GM21526 (cell line): ENCODE data around the gene CARD14.

Experiments
- ATAC-seq: cut with Tn5 transposase; IDR thresholded peaks from one replicate; pipeline ENCODE4 v1.9.1; 2021; ENCODE audit warnings: moderate library complexity; ENCODE audit not compliant: unreplicated experiment, low FRiP score

CARD14 gene

GRCh38 chr17:80169784-80170500 is at the start of gene CARD14:
CARD14 (plus strand) TSS chr17:80170030; CDS start chr17:80181439, 11,409 bp downstream.
- ATAC-seq, result no peak

GRCh38 chr17:80122026-80122575 is 47.7 kb upstream of the CARD14 start:
- no peak for ATAC-seq

- no peak for ATAC-seq
Measured at GRCh38 chr17:80122926-80123505, 46.8 kb upstream of the CARD14 start.

GRCh38 chr17:80123791-80124190 is 46.0 kb upstream of the CARD14 start:
- ATAC-seq, result no peak

DNA sequence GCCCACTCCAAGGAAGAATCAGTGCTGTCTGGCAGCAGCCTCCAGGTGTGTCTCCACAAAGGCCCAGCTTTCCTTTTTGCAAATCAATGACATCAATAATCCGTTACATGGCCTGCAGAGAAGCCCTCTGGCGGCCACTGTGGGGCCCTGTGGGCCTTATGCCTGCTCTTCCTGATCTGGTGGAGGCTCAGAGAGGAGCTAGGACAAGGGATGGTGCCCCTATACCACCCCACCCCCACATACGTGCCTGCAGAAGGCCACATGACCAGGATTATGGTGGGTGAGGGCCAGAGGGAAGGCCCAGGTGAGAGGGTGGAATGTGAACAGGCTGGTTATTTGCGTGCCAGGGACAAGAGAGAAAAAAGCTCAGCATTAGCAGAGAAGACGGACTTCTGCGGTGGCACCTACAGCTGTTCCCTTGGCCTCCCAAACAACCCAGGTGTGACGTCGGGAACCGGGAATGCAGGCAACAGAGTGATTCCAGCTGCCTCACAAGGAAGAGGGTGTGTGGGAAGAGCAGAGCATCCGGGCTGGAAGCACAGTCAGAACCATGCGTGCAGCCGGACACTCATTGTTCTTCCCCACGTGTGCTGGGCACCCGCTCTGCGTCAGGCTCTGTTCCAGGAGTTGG is 45.4 kb upstream of the CARD14 start:
- ATAC-seq, result no peak

DNA sequence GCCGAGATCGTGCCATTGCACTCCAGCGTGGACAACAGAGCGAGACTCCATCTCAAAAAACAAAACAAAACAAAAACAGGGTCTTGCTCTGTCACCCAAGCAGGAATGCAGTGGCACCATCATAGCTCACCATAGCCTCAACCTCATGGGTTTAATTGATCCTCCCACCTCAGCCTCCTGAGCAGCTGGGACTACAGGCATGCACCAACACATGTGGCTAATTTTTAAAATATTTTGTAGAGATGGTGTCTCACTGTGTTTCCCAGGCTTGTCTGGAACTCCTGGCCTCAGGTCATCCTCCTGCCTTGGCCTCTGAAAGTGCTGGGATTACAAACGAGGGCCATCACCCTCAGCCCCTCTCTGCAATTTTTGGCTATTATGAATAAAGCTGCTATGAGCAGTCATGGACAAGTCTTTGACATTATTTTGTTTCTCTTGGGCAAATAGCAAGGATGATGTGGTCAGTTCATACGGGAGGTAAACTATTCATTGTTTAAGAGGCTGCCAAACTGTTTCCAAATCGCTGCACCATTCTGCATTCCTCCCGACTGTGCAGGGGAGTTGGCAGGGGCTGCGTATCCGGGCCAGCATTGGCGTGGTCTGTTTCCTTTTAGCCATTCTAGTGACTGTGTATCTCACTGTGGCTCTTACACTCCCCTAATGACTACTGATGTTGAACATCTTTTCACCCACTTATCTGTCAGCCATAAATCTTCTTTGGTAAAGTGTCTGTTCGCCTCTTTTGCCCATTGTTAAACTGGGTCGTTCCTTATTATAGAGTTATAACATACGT is 44.0 kb upstream of the CARD14 start:
- ATAC-seq, result no peak

DNA sequence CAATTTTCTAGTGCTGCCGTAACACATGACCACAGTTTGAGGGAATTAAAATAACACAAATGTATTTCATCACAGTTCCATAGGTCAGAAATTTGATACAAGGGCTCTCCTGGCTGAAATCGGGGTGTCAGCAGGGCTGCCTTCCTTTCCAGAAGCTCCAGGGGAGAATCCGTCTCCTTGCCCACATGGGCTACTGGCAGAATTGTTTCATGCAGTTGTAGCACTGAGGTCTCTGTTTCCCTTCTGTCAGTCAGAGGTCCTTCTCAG is 43.4 kb upstream of the CARD14 start:
- ATAC-seq, result no peak

DNA sequence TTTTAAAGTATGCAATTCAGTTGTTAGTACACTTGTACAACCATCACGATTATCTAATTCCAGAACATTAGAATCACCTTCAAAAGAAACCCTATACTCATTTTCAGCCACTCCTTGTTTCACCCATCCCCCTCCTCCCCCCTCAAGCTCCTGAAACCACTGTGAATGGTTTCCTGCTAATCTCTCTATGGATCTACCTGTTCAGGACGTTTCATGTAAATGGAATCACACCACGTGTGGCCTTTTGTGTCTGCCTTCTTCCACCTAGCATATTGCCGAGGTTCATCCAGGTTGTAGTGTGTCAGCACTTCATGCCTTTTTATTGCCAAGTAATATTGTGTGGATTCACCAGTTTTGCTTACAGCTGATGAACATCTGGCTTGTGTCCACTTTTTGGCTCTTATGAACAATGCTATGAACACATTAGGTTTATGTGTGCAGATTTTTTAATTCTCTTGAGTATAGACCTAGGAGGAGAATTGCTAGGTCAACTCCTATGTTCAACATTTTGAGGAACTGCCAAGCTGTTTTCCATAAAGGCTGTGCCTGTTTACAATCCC is 40.7 kb upstream of the CARD14 start:
- no peak for ATAC-seq

- ATAC-seq, result no peak
Measured at GRCh38 chr17:80130992-80131391, 38.8 kb upstream of the CARD14 start.

- no peak for ATAC-seq
Measured at GRCh38 chr17:80132906-80133625, 36.8 kb upstream of the CARD14 start.

DNA sequence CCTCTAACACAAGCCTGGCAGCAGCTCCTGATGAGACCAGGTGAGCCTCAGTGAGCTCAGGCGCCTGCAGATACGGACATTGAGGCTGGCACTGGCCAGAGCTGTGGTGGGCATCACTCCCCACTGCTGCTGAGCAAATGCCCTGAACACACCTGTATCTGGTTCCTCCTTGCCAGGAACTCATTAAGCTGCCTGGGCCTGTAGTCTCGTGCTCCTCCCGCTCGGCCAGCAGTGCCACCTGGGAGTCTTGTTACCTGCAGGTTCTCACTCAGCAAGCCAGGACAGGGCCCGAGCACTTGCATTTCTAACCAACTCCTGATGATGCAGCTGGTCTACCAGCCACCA is 36.2 kb upstream of the CARD14 start:
- ATAC-seq, result no peak

DNA sequence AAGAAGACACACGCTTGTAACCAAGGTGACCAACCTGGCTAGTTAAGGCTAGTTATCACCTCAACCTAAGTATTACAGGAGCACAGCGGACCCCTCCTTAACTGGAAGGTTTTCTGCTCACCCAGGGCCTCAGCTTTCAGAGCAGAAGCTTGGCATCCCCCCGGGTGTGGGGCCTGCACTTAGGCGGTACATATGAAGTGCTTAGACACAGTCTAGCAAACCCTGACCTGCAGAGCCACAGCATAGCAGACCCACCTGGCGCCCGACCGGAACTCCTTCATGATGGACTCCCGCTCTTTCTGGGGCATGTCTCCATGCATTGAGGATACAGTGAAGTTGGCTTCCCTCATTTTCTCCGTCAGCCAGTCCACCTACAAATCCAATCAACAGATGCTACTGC is 32.7 kb upstream of the CARD14 start:
- ATAC-seq, result no peak

DNA sequence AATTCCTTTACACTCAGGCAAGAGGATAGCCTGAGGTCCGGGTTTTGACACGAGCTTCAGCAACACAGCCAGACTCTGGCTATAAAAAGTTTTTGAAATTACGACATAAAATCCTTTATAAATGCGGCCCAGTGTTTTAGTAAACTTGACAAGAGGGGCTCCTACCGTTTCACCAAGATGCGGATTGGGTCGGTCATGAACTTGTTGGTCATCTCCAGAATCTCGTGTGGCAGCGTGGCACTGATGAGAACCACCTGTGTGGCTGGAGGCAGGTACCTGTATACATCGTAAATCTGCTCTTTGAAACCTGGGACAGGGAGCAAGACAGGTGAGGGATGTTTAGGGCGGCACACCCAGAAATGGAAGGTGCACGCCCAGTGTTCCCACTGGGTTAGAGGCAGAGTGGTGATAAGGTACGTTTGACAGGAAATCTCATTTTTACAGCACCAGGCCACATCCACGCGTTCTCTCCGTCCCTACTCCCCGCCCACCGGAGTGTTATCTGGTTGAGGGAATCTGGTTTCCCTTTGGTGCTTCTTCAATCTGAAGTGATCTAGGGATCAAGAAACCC is 30.9 kb upstream of the CARD14 start:
- no peak for ATAC-seq

DNA sequence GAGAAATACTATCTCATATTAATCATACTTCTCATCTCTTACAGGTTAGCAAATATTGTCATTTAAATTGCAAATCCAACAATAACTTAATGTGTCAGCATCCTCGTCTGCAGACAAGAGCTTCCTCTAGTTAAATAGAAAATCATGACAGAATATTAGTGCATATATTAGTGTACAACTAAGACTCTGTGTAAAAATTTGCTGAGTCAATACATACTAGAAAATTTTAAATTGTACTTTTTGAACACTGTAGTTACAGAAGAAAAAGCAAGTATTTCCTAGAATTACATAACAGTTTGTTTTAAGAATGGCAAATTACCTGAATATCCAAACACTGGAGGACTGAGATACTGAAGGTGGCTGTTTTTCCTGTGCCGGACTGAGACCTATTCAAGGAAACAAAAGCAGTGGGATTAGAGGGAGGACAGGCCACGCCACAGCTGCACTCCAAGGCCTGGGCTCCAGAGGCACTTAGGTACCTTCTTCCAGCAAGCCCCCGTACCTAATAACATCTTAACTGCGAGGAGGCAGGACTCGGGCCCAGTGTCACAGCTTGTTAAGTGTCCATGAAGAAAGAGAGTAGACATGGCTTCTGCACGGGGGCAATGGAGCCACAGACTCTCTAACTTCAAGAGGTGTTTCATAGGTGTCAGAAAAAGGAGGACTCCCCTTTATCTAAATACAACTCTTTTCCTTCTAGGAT is 28.2 kb upstream of the CARD14 start:
- no peak for ATAC-seq

GRCh38 chr17:80142929-80143328 is 26.9 kb upstream of the CARD14 start:
- no peak for ATAC-seq

DNA sequence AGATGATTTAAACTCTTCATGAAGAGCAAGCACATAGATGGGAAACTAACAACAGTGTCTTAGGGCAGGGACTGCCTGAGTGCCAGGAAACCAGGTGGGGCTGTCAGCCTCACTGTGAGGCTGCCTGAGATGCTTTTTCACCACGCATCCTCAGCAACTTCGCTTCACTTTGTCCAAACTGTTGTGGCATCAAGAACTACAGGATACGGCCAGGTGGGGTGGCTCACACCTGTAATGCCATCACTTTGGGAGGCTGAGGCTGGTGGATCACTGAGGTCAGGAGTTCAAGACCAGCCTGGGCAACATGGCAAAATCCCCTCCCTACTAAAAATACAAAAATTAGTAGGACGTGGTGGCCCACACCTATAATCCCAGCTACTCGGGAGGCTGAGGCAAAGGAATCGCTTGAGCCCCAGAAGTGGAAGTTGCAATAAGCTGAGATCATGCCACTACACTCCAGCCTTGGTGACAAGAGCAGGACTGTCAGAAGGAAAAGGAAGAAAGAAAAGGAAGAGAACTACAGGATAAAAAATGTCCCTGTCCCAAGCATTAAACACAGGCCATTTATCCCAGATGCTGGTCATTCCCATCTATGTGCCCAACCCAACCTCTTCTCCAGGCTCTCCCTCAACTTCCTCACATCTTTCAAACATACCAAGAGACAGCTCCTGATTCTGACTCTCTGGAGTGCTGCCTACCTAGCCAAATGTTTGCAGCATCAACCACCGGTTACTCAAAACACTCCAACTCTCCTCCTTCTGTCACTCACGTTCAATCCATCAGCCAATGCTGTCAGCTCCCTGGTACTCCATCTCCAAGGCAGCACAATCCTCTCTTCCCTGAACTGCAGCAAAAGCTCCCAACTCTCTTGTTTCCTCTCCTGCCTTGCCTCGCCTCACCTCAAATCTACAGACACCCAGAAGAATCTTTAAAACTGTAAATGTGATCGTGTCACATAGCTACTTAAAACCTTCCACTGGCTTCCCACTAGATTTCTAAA is 24.5 kb upstream of the CARD14 start:
- ATAC-seq, result no peak

DNA sequence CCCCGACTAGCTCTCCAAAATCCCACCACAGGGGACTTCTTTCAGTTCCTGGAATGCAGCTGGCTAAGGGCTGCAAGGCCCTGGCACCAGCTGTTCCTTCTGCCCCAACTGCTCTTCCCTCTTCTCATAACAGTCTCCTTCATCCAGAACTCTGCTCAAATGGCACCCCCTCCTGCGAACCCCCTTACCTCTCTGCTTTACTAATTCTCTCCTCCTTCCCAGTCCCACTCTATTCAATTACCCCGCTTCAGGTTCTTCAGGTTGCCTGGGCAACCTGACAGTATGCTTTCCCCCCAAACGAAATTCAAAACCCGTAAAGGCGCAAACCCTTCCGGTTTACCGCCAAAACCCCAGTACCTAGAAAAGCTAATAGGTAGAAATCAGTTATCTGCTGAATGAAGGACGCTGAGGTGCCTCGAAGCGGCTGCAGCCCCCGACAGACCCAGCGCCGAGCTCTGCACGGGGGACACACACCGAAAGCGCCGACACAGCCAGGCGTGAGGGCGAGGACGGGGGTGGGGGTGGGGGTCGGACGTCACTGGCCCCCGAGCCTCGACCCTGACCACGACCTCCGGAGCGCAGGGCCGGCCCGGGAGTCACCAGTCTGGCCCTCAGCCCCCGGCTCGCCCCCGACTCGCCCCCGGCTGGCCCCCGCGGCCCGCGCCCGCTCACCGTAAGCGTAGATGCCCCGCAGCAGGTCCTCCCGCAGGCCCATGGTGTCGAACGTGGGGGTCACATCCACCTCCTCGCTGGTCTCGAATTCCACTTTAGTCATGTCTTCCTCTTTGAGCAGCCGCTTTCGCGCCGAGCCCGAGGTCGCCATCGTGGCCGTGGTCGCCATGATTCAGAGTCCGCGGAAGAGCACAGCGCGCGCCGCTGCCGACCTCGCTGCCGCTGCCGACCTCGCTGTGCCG is 23.5 kb upstream of the CARD14 start:
- peak; percentile 18 for ATAC-seq
